Endodermal cell (in vitro differentiated cells): ENCODE data around the gene FNDC8. TPM values are rescaled to one million over a fixed set of nuclear protein-coding genes. Genes with fewer than 3 reads are reported as not detected.

Experiments used
- DNase-seq: peaks from one replicate; pipeline ENCODE4 v3.0.0-alpha.2; 2017
- H3K27ac ChIP-seq: 2 replicates; pipeline ENCODE4 v1.5.1; 2013; ENCODE audit warnings: mild to moderate bottlenecking, low read depth, low read length, moderate library complexity
- H3K27me3 ChIP-seq: 2 replicates; pipeline ENCODE4 v1.6.1; 2013; ENCODE audit warnings: mild to moderate bottlenecking, low read length, moderate library complexity; ENCODE audit not compliant: insufficient read depth, control insufficient read depth, poor library complexity, severe bottlenecking
- H3K36me3 ChIP-seq: 2 replicates; pipeline ENCODE4 v1.7.0; 2013; ENCODE audit warnings: mild to moderate bottlenecking, low read length, moderate library complexity; ENCODE audit not compliant: control insufficient read depth, insufficient read depth
- H3K4me1 ChIP-seq: one replicate; pipeline ENCODE4 v1.7.0; 2013; ENCODE audit warnings: low read length; ENCODE audit not compliant: control insufficient read depth, insufficient read depth
- H3K4me3 ChIP-seq: 2 replicates; pipeline ENCODE4 v1.5.1; 2013; ENCODE audit warnings: mild to moderate bottlenecking, low read length, moderate library complexity
- H3K9ac ChIP-seq: 2 replicates; pipeline ENCODE4 v1.6.1; 2013; ENCODE audit warnings: mild to moderate bottlenecking, low read length, moderate library complexity; ENCODE audit not compliant: poor library complexity, severe bottlenecking; ENCODE audit errors: extremely low read depth
- H3K9me3 ChIP-seq: 2 replicates; pipeline ENCODE4 v1.6.1; 2013; ENCODE audit warnings: mild to moderate bottlenecking, low read length, moderate library complexity; ENCODE audit not compliant: control insufficient read depth
- H3K27ac Mint-ChIP-seq: 2 replicates; pipeline ENCODE4 v1.8.0; 2020; ENCODE audit warnings: mixed read lengths
- H3K27me3 Mint-ChIP-seq: 2 replicates; pipeline ENCODE4 v1.8.0; 2021; ENCODE audit warnings: mild to moderate bottlenecking, mixed read lengths; ENCODE audit not compliant: insufficient read depth
- H3K36me3 Mint-ChIP-seq: 2 replicates; pipeline ENCODE4 v1.8.0; 2020; ENCODE audit warnings: low read depth, mixed read lengths
- H3K4me1 Mint-ChIP-seq: 2 replicates; pipeline ENCODE4 v1.8.0; 2020; ENCODE audit warnings: mixed read lengths
- H3K4me3 Mint-ChIP-seq: 2 replicates; pipeline ENCODE4 v1.8.0; 2020; ENCODE audit warnings: mild to moderate bottlenecking, moderate library complexity, mixed read lengths
- H3K9me3 Mint-ChIP-seq: 2 replicates; pipeline ENCODE4 v1.8.0; 2020; ENCODE audit warnings: mild to moderate bottlenecking, mixed read lengths
- CTCF ChIP-seq: fragments of 200-600 bp; sonication (generic); conservative IDR thresholded peaks from 2 replicates; pipeline ENCODE4 v1.5.0; 2021; ENCODE audit warnings: antibody characterized with exemption, mild to moderate bottlenecking
- WGBS, 2 experiments: methylation state at CpG; one replicate each; pipeline versions ENCODE4 v1.1.5 to v1.1.7; 2013; ENCODE audit warnings: missing lambda C conversion rate in 2 of 2, mixed read lengths in 1 of 2; ENCODE audit not compliant: insufficient coverage in 1 of 2, insufficient read length in 1 of 2; 5-methylcytosine and 5-hydroxymethylcytosine counted together
- total RNA-seq, 2 donors: library from RNA; stranded (reverse); fragmentation: NEBNext Ultra II Directional in 1 of 2; extraction: Animal tissue kit (Norgen Biotek cat#: 25700) in 1 of 2; gene quantifications; 2 replicates in 1 of 2; 3 replicates in 1 of 2; pipeline ENCODE4 v1.2.1, GENCODE V29; 2021

FNDC8 gene
- total RNA-seq, 2 donors from 2014 or later, result not detected

GRCh38 chr17:35138218-35138617 is 16.8 kb downstream of the FNDC8 start:
- Histone ChIP-seq H3K4me3 (no peak overlapping the region), H3K9ac (no peak overlapping the region), H3K9me3 (no peaks in the 10 kb centered on the region), H3K27ac (no peak overlapping the region), H3K36me3 (peaks cover 65% of the 10 kb centered on the region), H3K27me3 (no peaks in the 10 kb centered on the region), H3K4me1 (no peaks in the 10 kb centered on the region)
- 93 to 100% methylated on average over 1 to 6 of the region's 6 CpGs for WGBS, 2 experiments
- no peaks in the 10 kb centered on the region for H3K27me3 Mint-ChIP-seq
- TF ChIP-seq CTCF, result no peak
- H3K4me3 Mint-ChIP-seq, result no peak overlapping the region
- no peak overlapping the region for H3K27ac Mint-ChIP-seq
- H3K4me1 Mint-ChIP-seq, result no peaks in the 10 kb centered on the region
- no peak for DNase-seq
- H3K9me3 Mint-ChIP-seq, result no peaks in the 10 kb centered on the region
- peaks cover 60% of the 10 kb centered on the region for H3K36me3 Mint-ChIP-seq

GRCh38 chr17:35141681-35142466 is 20.5 kb downstream of the FNDC8 start, which contains the start of gene NLE1:
Gene NLE1 (minus strand): TSS chr17:35142303. CDS start chr17:35142275, 28 bp downstream.
- H3K9me3 Mint-ChIP-seq, result no peaks in the 10 kb centered on the region
- Histone ChIP-seq H3K4me3 (peak within 1 kb of the TSS; percentile 98), H3K27me3 (no peaks in the 10 kb centered on the region), H3K27ac (peak within 1 kb of the TSS; percentile 36), H3K9me3 (no peaks in the 10 kb centered on the region), H3K9ac (peak within 1 kb of the TSS; percentile 73), H3K36me3 (peaks cover 28% of the 10 kb centered on the region), H3K4me1 (no peaks in the 10 kb centered on the region)
- 1% methylated on average over 18 to 65 of the region's 65 CpGs for WGBS, 2 experiments
- peak; percentile 97 for TF ChIP-seq CTCF
- H3K27me3 Mint-ChIP-seq, result no peaks in the 10 kb centered on the region
- H3K27ac Mint-ChIP-seq, result peak within 1 kb of the TSS; percentile 62
- DNase-seq, result peak; percentile 98
- H3K4me3 Mint-ChIP-seq, result peak within 1 kb of the TSS; percentile 82
- peaks cover 25% of the 10 kb centered on the region for H3K36me3 Mint-ChIP-seq
- no peaks in the 10 kb centered on the region for H3K4me1 Mint-ChIP-seq

GRCh38 chr17:35142467-35142796 is 21.0 kb downstream of the FNDC8 start:
- Histone ChIP-seq H3K27me3 (no peaks in the 10 kb centered on the region), H3K9me3 (no peaks in the 10 kb centered on the region), H3K27ac (no peak overlapping the region), H3K4me1 (no peaks in the 10 kb centered on the region), H3K4me3 (peak overlapping the region; percentile 98), H3K9ac (no peak overlapping the region), H3K36me3 (peaks cover 23% of the 10 kb centered on the region)
- Mint-ChIP-seq H3K27me3 (no peaks in the 10 kb centered on the region), H3K27ac (peak overlapping the region; percentile 62), H3K9me3 (no peaks in the 10 kb centered on the region), H3K4me3 (peak overlapping the region; percentile 82), H3K36me3 (peaks cover 20% of the 10 kb centered on the region), H3K4me1 (no peaks in the 10 kb centered on the region)
- DNase-seq, result no peak
- WGBS, 2 experiments, result 74 to 80% methylated on average over 8 of the region's 8 CpGs
- TF ChIP-seq CTCF, result no peak
